Adrenal gland (tissue), 12 donors: Measurements from ENCODE around the gene DDX49. TPM values are rescaled to one million over a fixed set of nuclear protein-coding genes. Genes with fewer than 3 reads are reported as not detected.

Experiments used
- DNase-seq, 7 donors: peaks; one replicate each; pipeline ENCODE4 v3.0.0-alpha.2; 2019 to 2020
- H3K27ac ChIP-seq, 5 donors: fragments of 200-600 bp; sonication (generic) in 4 of 5; 1 replicate in 3 of 5; 2 replicates in 2 of 5; pipeline versions ENCODE4 v1.5.1 to v1.8.0; 2016 to 2020; ENCODE audit warnings: mild to moderate bottlenecking in 1 of 5
- H3K27me3 ChIP-seq: fragments of 200-600 bp; 2 replicates; pipeline ENCODE4 v1.8.0; 2021
- H3K36me3 ChIP-seq, 2 donors: fragments of 200-600 bp; replicated peaks in 1 of 2; 1 replicate in 1 of 2; 2 replicates in 1 of 2; pipeline versions ENCODE4 v1.5.1 to v1.8.0; 2018 to 2022
- H3K4me1 ChIP-seq, 2 donors: fragments of 200-600 bp; replicated peaks in 1 of 2; 1 replicate in 1 of 2; 2 replicates in 1 of 2; pipeline versions ENCODE4 v1.5.1 to v1.8.0; 2018 to 2021
- H3K4me3 ChIP-seq, 4 donors: fragments of 200-600 bp; sonication (generic) in 3 of 4; one replicate each; pipeline ENCODE4 v1.5.1; 2016 to 2018
- H3K9me3 ChIP-seq, 3 donors: fragments of 200-600 bp; sonication (generic) in 1 of 3; replicated peaks in 1 of 3; 1 replicate in 2 of 3; 2 replicates in 1 of 3; pipeline versions ENCODE4 v1.5.1 to v1.8.0; 2016 to 2021
- CTCF ChIP-seq, 6 experiments: fragments of 450-650 bp in 4 of 6; fragments of 200-600 bp in 2 of 6; sonication (generic) in 1 of 6; IDR thresholded peaks; 1 replicate in 5 of 6; 2 replicates in 1 of 6; pipeline versions ENCODE4 v1.5.1 to v1.8.0; 2016 to 2021; ENCODE audit warnings: antibody characterized with exemption in 6 of 6, mild to moderate bottlenecking in 2 of 6, moderate library complexity in 1 of 6
- POLR2A ChIP-seq, 2 donors: fragments of 450-650 bp; IDR thresholded peaks; one replicate each; pipeline ENCODE4 v1.6.1; 2017; ENCODE audit warnings: antibody characterized with exemption in 2 of 2, mild to moderate bottlenecking in 2 of 2, moderate library complexity in 1 of 2
- WGBS, 4 donors: extraction: QIAGEN DNeasy Blood & Tissue Kit in 2 of 4; methylation state at CpG; one replicate each; pipeline versions ENCODE4 v1.1.5 to v1.1.7; 2013 to 2017; 5-methylcytosine and 5-hydroxymethylcytosine counted together
- intact Hi-C, 2 donors: fragments of 100-400 bp; cut with DNase I; formaldehyde crosslinking; loops; one replicate each; pipeline versions ENCODE4 v1.14.1 to v1.15.0; 2022 to 2023
- polyA plus RNA-seq, 3 donors: library from polyadenylated mRNA; stranded (reverse); fragments of 200-250 nt in 2 of 3; fragments of 350-450 nt in 1 of 3; fragmentation: Illumina TruSeq in 1 of 3; extraction: RNeasy Lipid Tissue Mini Kit (QIAGEN cat#74804) in 1 of 3; gene quantifications; one replicate each; pipeline ENCODE4 v1.2.3, GENCODE V29; 2013 to 2014
- total RNA-seq, 9 donors: library from RNA; depleted of rRNA in 4 of 9; stranded (reverse); fragments of >200 nt in 4 of 9; fragments of 120-200 nt in 1 of 9; fragmentation: NEBNext Ultra II Directional in 1 of 9; extraction: Animal tissue kit (Norgen Biotek cat#: 25700) in 1 of 9; gene quantifications; one replicate each; pipeline versions ENCODE4 v1.1.0 to v1.2.4, GENCODE V29; 2013 to 2023
- donor health status: healthy with polysubstance abuse.
- donor health status: Bipolar disorder and iron deficiency.
- donor health status: DM: yes; HTN: yes; CAD: no.
- donor health status: DM: no; HTN: no; CAD: no.
- donor health status: DM: no; HTN: no; CAD: no.
- donor health status: DM: yes; HTN: yes; CAD: no.

DDX49 gene
- total and polyA plus RNA-seq, 12 donors, result 29.1 to 105 (median 47.7) TPM

GRCh38 chr19:18878058-18878797, 41.3 kb upstream of the DDX49 start:
- H3K4me1 ChIP-seq, result no peaks in the 10 kb centered on the region
- H3K4me3 ChIP-seq, result no peak overlapping the region
- no peaks in the 10 kb centered on the region for H3K27me3 ChIP-seq
- TF ChIP-seq POLR2A (IDR thresholded peaks at IDR 0.05) (no peak), CTCF (IDR thresholded peaks at IDR 0.05) (no peak)
- H3K27ac ChIP-seq, result no peak overlapping the region
- DNase-seq, result no peak
- WGBS, 4 donors, result 88 to 93% (median 91%) methylated on average over 19 to 25 of the region's 25 CpGs
- H3K9me3 ChIP-seq, result no peaks in the 10 kb centered on the region
- intact Hi-C loops, result no loop called here
- no peaks in the 10 kb centered on the region for H3K36me3 ChIP-seq

- Histone ChIP-seq H3K4me3 (no peak overlapping the region), H3K27me3 (no peaks in the 10 kb centered on the region), H3K27ac (no peak overlapping the region), H3K4me1 (no peaks in the 10 kb centered on the region), H3K36me3 (no peaks in the 10 kb centered on the region), H3K9me3 (no peaks in the 10 kb centered on the region)
- 87 to 92% (median 89%) methylated on average over 20 to 34 of the region's 34 CpGs for WGBS, 4 donors
- intact Hi-C loops, result no loop called here
- TF ChIP-seq POLR2A (IDR thresholded peaks at IDR 0.05) (no peak), CTCF (IDR thresholded peaks at IDR 0.05) (no peak)
- no peak for DNase-seq
These were observed 40.5 kb upstream of the DDX49 start for GRCh38 chr19:18878858-18879578.

- WGBS, 4 donors, result 68 to 72% (median 69%) methylated on average over 11 to 13 of the region's 13 CpGs
- TF ChIP-seq POLR2A (IDR thresholded peaks at IDR 0.05) (no peak), CTCF (IDR thresholded peaks at IDR 0.05) (no peak)
These were observed 39.7 kb upstream of the DDX49 start for GRCh38 chr19:18879579-18880373.

GRCh38 chr19:18881491-18881890, 38.0 kb upstream of the DDX49 start:
- no peaks in the 10 kb centered on the region for H3K27me3 ChIP-seq
- H3K27ac ChIP-seq, result no peak overlapping the region
- no peaks in the 10 kb centered on the region for H3K36me3 ChIP-seq
- H3K4me3 ChIP-seq, result no peak overlapping the region
- no peaks in the 10 kb centered on the region for H3K9me3 ChIP-seq
- TF ChIP-seq POLR2A (IDR thresholded peaks at IDR 0.05) (no peak), CTCF (IDR thresholded peaks at IDR 0.05) (no peak)
- no peaks in the 10 kb centered on the region for H3K4me1 ChIP-seq
- no peak for DNase-seq
- intact Hi-C loops, result no loop called here
- 86 to 96% (median 93%) methylated on average over 6 to 7 of the region's 7 CpGs for WGBS, 4 donors

More at GRCh38 chr19:18879579-18880373, 39.7 kb upstream of the DDX49 start:
- no peaks in the 10 kb centered on the region for H3K36me3 ChIP-seq
- H3K27me3 ChIP-seq, result no peaks in the 10 kb centered on the region
- no peaks in the 10 kb centered on the region for H3K4me1 ChIP-seq
- intact Hi-C loops, result no loop called here
- H3K27ac ChIP-seq, result no peak overlapping the region
- no peak overlapping the region for H3K4me3 ChIP-seq
- DNase-seq, result no peak
- no peaks in the 10 kb centered on the region for H3K9me3 ChIP-seq
